HL-60 (cell line): ENCODE results near the gene SYNGR1.

ENCODE experiments used
- DNase-seq, 2 experiments: peaks; one replicate each; pipeline ENCODE4 v3.0.0-alpha.2; 2010 to 2020; ENCODE audit warnings: low read depth in 1 of 2, low spot score in 1 of 2
- H3K27ac ChIP-seq: fragments of 250-450 bp; sonication (Bioruptor Pico); replicated peaks from 2 replicates; pipeline ENCODE4 v1.5.1; 2020; ENCODE audit warnings: mild to moderate bottlenecking, moderate library complexity
- H3K27me3 ChIP-seq: fragments of 250-450 bp; sonication (Bioruptor Pico); 2 replicates; pipeline ENCODE4 v1.5.1; 2021; ENCODE audit warnings: mild to moderate bottlenecking, moderate library complexity; ENCODE audit not compliant: insufficient read depth, poor library complexity, severe bottlenecking
- H3K4me3 ChIP-seq: replicated peaks from 2 replicates; pipeline ENCODE4 v1.5.1; 2011; ENCODE audit warnings: mild to moderate bottlenecking, control low read depth, low read length; ENCODE audit not compliant: insufficient read depth
- CTCF ChIP-seq: IDR thresholded peaks from one replicate; pipeline ENCODE4 v1.5.1; 2011; ENCODE audit warnings: low read length, control low read depth, inconsistent platforms; ENCODE audit not compliant: insufficient read depth
- GABPA ChIP-seq: IDR thresholded peaks from 2 replicates; pipeline ENCODE4 v1.6.1; 2012; ENCODE audit warnings: low read depth
- POLR2AphosphoS5 ChIP-seq: IDR thresholded peaks from 2 replicates; pipeline ENCODE4 v1.6.1; 2012; ENCODE audit warnings: low read depth
- REST ChIP-seq: IDR thresholded peaks from 2 replicates; pipeline ENCODE4 v1.6.1; 2012; ENCODE audit warnings: low read depth; ENCODE audit not compliant: insufficient replicate concordance
- SPI1 ChIP-seq: IDR thresholded peaks from 2 replicates; pipeline ENCODE4 v1.6.1; 2012; ENCODE audit warnings: low read depth, mild to moderate bottlenecking, borderline replicate concordance

Gene SYNGR1

GRCh38 chr22:39374801-39375200 lies 25.0 kb downstream of the SYNGR1 start:
- no peak for DNase-seq
- Histone ChIP-seq H3K27ac (no peak overlapping the region), H3K4me3 (no peak overlapping the region), H3K27me3 (no peaks in the 10 kb centered on the region)
- TF ChIP-seq POLR2AphosphoS5 (no peak), SPI1 (no peak), GABPA (no peak), REST (no peak), CTCF (no peak)

GRCh38 chr22:39375646-39376045 lies 25.9 kb downstream of the SYNGR1 start:
- TF ChIP-seq SPI1 (no peak), GABPA (no peak), POLR2AphosphoS5 (no peak), REST (no peak), CTCF (no peak)
- no peak for DNase-seq
- Histone ChIP-seq H3K27me3 (no peaks in the 10 kb centered on the region), H3K4me3 (no peak overlapping the region), H3K27ac (no peak overlapping the region)

- Histone ChIP-seq H3K27me3 (no peaks in the 10 kb centered on the region), H3K4me3 (no peak overlapping the region), H3K27ac (no peak overlapping the region)
- TF ChIP-seq REST (no peak), GABPA (no peak)
- DNase-seq: no peak
These were observed 30.3 kb downstream of the SYNGR1 start for GRCh38 chr22:39379756-39380730.
